HG03064 (cell line): ENCODE results near the gene CERKL.

Experiments used
- ATAC-seq: cut with Tn5 transposase; IDR thresholded peaks from one replicate; pipeline ENCODE4 v1.9.1; 2021; ENCODE audit warnings: low read depth; ENCODE audit not compliant: unreplicated experiment

CERKL gene

DNA sequence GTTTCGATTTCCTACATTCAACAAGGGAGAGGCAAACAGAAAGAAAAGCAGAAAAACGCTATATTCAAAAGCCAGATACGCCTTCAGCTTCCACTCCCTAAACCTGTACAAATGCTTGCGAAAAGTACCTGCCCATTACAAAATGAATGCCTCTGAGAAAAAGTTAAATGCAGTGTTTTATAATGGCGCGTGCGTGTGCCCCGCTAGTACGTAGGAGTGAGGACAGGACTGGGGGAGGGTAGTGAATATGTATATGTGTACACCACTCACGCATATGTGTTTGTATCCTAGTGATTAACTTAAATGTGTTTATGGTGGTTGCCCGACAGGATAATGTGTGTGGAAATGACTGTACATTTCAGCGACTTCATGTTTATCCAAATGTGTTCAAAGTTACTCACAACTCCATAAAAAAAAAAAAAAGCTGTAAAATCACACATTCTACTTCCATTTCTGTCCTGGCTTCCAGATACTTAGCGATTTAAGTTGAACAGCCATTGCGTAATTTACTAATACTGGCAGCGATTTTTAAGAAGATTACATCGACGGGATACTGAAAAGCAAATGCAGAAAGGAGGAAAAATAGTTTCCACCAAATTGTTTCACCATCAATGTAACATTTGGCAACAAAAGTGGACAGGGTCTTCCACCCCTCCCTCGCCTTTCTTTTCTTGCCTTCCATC is 22.1 kb upstream of the CERKL start:
- ATAC-seq, result no peak

DNA sequence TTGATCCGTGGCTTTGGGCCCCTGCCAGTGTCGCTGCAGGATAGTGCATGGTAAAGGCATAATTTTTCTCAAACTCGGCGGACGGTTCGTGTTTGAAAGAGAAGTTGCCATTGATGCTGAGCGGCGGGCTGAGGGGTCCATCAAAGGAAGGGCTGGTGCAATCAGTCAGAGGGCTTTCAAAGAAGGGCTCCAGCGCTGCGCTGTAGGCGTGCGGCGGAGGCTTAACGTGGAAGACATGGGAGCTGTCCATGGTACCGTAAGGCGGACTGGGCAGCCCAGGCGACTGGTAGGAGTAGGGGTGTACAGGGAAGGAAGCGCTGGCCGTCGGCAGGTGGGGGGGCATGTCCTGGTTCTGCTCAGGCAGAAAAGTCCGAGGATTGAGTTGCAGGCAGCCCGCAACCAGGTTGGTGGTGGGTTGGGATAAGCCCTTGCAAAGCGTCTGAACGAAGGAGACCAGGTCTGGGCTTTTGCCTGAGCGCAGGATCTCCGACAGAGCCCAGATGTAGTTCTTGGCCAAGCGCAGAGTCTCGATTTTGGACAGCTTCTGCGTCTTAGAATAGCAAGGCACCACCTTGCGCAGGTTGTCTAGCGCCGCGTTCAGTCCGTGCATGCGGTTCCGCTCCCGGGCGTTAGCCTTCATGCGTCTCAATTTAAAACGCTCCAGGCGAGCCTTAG is 21.1 kb upstream of the CERKL start:
- ATAC-seq, result no peak

- no peak for ATAC-seq
Observed at GRCh38 chr2:181675254-181675653, 18.3 kb upstream of the CERKL start.

GRCh38 chr2:181674461-181674860 is 17.6 kb upstream of the CERKL start:
- no peak for ATAC-seq

- ATAC-seq, result no peak
Observed at GRCh38 chr2:181673173-181673572, 16.3 kb upstream of the CERKL start.

GRCh38 chr2:181672255-181673008 is 15.5 kb upstream of the CERKL start:
- ATAC-seq, result peak; percentile 94

DNA sequence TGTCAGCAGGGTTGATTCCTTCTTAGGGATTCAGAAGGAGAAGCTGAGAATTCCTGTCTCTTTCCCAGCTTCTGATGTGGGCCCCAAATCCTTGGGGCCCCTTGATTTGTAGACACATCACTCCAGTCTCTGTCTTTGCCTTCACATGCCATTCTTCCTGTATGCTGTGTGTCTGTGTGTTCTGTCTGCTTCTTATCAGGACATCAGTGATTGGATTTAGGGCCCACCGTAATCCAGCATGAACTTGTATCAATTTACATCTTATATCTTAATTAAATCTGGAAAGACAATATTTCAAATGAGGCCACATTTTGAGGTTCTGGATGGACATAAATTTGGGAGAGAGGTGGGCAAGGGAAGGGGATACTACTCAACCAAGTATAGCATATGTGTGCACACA is 13.7 kb upstream of the CERKL start:
- no peak for ATAC-seq

DNA sequence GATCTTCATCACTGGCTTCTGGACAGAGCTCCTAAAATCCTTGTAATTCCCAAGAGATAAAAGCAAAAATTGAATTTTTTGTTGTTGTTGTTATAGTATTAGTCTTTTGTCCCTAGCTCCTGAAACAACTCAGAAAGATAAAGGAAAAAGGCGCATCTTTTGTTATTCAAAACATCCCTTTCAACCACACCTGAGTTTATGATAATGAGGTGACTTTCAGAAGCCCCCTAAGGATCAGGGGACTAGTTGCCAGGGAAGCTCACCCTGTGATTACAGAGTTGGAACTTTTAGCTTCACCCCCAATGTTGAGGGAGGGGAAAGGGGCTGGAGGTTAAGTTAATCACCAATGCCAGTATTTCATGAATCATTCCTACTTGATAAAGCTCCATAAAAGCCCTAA is 10.3 kb upstream of the CERKL start:
- ATAC-seq, result no peak

DNA sequence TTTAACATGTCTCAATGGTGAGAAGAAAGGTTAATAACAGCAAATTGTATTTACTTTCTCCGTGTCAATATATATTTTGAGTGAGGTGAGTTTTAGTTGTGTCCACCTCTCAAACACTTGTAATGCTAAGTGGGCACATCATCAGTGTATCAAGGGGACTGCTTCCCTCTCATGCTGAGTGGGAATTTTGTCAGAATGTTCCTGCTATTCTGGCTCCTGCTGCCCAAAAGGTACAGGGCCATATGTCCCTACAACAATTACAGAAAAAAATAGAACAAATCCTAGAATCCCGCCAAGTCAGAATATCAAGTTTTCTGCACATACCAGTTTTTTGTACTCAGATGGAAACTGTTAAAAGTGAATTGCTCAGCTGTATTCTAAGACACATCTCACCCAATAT is 5.4 kb upstream of the CERKL start:
- no peak for ATAC-seq

- ATAC-seq, result no peak
Observed at GRCh38 chr2:181660181-181660580, 3.3 kb upstream of the CERKL start.

GRCh38 chr2:181658444-181658843 is 1.5 kb upstream of the CERKL start:
- no peak for ATAC-seq

- no peak for ATAC-seq
Observed at GRCh38 chr2:181657379-181657778, 474 bp upstream of the CERKL start.

DNA sequence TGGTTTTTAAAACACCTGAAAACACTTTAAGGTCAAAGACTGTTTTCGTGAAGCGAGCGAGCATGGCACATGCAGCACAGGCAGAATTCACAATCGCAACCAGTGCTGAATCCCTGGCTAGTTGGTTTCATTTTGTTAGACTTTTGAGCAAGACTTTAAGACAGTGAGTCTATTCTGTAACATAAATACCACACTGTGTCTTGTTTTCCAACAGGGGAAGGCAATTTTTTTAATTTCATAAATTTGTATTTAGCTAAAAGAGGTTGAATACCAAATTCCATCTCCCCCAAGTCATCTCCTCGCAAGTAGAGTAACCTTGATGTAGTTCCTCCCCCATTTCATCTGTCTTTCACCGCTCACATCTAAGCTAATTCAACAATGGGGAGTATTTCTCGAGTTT is 1.4 kb downstream of the CERKL start:
- no peak for ATAC-seq

DNA sequence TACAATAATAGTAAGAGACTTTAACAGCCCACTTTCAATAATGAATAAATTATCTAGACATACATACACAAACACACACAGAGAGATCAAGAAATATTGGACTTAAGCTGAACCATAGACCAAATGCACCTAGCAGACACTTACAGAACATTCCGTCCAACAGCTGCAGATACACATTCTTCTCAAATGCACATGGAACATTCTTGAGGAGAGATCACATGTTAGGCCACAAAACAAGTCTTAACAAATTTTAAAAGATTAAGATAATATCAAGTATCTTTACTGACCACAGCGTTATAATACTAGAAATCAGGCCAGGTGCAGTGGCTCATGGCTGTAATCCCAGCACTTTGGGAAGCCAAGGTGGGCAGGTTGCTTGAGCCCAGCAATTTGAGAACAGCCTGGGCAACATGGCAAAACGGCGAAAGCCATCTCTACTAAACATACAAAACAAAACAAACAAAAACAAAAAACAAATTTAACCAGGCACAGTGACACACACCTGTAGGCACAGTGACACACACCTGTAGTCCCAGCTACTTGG is 7.4 kb downstream of the CERKL start:
- no peak for ATAC-seq

GRCh38 chr2:181648478-181649155 is 8.3 kb downstream of the CERKL start:
- ATAC-seq, result no peak

DNA sequence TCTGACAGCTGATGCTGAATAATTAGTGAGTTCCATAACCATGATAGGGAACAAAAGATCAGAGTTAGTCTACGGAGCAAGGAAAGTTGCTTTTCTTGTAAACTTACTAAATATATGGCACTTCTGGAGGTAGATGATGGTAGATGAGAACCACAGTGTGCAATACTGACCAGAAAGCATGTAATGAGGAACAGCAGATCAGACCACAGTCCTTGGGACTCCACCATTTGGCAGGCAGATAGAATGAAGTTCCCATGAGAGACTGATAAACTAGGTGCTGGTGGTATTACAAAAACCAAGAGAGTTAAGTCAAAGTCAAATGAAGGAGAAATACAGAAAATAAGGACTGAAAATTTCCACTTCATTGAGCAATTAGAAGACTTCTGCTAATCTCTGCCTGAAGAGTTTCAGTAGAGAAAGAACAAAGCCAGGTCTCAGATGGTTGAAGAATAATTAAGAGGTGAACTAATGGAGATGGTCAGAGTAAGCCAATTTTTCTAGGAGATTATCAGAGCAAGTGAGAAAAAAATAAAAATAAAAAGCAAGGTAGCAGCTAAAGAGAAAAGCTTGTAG is 10.4 kb downstream of the CERKL start:
- no peak for ATAC-seq

DNA sequence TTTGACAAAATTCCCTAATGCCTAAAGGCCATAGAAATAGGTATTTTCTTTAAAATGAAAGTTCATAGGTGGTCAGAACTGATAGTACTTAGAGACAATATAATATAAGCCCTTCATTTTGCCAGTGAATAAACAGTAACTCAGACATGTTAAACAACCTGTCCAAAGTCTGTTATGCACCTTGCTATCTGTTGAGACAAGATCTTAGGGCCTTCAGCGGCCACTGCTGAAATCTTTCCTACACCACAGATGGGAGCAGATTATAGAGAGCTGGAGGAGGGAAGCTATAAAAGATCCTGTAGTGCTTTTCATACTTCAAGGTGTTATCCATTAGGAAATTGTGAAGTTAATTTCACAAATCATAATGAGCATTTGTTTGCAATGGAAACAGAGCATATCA is 13.8 kb downstream of the CERKL start:
- no peak for ATAC-seq

DNA sequence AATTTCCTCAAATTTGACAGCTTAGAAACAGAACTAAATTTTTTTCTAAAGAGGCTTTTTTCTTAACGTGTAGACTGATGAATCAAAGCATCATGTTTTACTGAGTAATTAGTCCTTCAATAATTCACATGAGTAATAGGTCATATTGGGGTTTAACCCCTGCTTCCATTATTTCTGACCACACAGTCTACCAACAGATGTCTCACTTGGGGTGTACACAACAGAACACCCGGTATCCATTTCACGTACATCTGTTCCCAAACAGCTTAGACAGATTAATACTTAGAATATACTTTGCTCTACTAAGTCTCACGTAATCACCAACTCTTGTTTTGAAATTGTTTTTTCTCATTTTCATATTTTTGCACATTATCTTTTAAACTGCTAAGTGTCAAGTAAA is 14.8 kb downstream of the CERKL start:
- no peak for ATAC-seq

DNA sequence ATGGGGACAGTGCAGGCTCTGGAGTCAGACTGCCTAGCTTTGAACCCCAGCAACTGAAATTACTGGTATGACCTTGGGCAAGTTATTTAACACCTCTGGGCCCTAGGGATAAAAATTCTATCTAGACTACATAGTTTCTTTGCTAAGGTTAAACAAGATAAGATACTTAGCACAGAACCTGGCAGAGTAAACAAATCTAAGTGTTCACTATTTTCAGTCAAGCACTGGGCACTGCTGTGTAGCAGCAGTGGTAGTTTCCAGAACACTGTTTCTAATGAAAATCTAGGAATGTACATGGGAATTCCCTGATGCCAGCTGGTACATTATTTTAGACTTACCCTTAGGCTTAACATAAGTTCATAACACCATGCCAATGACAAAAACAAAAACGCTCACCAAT is 17.2 kb downstream of the CERKL start:
- ATAC-seq, result no peak

DNA sequence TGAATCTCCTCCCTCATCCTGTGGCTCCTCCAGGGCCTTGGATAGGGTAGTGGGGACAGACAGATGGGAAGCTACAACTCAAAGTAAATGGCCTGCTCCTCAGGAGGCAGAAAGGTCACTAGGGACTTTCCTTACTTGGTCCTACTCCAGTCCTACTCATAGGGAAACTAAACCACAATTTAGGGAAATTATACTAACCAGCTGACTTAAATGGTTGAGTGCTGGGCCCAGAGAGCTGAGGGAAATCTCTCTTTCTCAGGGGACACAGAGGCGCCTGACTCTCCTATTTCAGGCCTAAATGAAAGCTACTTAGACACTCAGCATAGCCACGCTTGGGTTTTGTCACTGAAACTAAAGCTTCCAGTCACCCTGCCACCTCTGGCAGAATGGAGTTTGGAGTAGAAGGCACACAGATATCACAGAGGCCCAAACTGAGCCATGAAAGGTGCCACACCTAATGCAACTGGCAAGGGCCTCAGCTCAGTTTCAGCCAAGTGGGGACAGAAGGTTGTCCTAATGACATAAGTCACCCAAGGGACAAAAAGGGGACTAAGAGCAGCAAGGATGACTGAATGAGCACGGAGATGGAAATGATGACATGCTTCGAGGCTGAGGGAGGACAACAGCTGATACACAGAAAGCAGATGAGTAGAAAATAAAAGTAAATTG is 24.0 kb downstream of the CERKL start:
- ATAC-seq, result peak; percentile 70
